Stimulated activated CD4-positive, alpha-beta T cell treated with anti-CD3 and anti-CD28 coated beads, Interleukin-2, amount 100 ng/mL, for 24 hours (primary cell): Measurements from ENCODE around the gene CTRB1.
A peak's percentile ranks its signal among the peaks of the same experiment; 100 is the strongest.
"Not testable (repeated sequence)": the region's sequence is repeated elsewhere in the genome, so short reads cannot be mapped to it uniquely, and the experiment has no call there.

ENCODE experiments used
- DNase-seq, 2 donors: peaks; one replicate each; pipeline ENCODE4 v3.0.0-alpha.2; 2020

Gene CTRB1

DNA sequence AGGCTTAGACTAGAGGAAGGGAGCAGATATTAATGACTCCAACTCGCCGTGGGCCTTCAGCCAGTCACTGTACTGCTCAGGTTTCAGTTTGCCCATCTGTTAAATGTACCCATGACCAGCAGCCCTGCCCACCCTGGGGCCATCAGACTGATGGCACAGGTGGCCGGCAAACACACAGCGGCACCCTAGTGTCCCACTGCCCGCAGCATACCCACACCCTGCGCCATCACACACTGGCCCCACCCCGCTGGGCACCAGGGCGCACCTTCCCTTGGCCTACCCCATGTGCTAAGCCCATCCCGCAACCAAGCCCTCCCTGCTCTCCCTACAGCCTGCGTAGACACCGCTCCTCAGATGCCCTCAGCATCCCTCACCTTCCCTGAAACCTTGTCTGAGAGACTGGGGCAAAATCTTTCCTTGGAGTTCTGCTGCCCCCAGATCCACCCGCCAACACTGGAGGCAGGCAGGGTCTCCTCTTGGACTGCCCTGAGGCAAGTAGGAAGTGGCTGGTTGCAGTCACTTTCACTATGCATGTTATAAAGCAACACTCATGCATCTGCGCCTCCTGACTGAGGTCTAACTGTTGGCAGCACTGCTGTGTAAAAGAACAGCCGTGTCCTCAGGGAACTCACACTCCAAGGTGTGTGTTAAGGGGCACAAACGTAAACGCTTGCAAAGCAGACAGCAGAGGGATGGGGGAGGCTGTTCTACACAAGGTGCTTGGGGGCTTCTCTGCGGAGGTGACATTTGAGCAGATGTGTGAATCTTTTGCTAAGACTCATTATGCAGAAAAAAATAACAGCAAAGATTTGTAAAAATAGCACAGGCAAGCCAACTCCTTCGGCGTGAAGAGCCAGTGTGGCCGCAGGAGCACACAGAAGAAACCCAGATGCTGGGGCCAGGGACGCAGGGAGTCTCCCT, 39.4 kb downstream of the CTRB1 start:
- no peak for DNase-seq

GRCh38 chr16:75258807-75259141, 40.0 kb downstream of the CTRB1 start:
- DNase-seq: no peak

- no peak for DNase-seq
Observed at GRCh38 chr16:75260851-75261589, 42.2 kb downstream of the CTRB1 start.

DNA sequence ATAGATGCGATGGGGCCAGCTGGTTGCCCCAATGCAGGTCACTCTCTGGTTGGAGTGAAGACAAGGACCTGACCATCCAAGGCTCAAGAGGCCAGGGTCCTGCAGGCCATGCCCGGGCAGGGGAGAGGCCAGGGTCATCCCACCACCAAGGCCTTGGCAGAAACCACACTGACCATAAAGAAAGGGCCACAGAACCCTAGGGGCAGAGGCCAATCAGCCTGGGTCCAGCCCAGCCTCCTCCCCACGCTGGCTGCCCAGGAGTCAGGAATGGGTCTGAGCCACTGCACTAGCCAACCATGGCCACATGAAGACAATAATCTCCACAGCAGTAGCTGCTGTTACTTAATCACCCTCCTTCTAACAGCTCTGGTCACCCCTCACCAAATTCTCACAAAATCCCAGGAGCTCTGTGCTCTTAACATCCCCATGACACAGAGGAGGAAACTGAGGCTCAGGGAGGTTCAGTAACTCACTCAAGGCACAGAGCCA, 42.8 kb downstream of the CTRB1 start:
- no peak for DNase-seq

- no peak for DNase-seq
Observed at GRCh38 chr16:75262104-75262799, 43.5 kb downstream of the CTRB1 start.

DNA sequence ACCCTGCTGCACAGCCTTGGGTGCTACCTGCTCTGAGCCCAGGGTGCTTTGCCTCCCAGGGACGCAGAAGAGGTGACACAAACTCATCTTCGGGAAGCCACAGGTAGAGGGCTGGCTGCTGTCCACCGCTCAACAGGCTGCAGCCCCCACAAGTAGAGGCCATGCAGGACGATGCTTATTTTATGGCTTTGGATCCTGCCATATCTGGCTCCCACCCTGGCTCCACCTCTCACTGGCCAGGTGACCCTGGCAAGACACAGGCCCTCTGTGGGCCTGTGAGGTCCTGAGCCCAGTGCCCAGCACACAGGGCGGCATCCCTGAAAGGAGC, 44.0 kb downstream of the CTRB1 start:
- DNase-seq: no peak

GRCh38 chr16:75263291-75263962, 44.6 kb downstream of the CTRB1 start:
- DNase-seq: no peak

GRCh38 chr16:75263963-75264445, 45.2 kb downstream of the CTRB1 start:
- no peak for DNase-seq

GRCh38 chr16:75264457-75264998, 45.7 kb downstream of the CTRB1 start:
- no peak for DNase-seq

- no peak for DNase-seq
Observed at GRCh38 chr16:75264999-75265910, 46.5 kb downstream of the CTRB1 start.

DNA sequence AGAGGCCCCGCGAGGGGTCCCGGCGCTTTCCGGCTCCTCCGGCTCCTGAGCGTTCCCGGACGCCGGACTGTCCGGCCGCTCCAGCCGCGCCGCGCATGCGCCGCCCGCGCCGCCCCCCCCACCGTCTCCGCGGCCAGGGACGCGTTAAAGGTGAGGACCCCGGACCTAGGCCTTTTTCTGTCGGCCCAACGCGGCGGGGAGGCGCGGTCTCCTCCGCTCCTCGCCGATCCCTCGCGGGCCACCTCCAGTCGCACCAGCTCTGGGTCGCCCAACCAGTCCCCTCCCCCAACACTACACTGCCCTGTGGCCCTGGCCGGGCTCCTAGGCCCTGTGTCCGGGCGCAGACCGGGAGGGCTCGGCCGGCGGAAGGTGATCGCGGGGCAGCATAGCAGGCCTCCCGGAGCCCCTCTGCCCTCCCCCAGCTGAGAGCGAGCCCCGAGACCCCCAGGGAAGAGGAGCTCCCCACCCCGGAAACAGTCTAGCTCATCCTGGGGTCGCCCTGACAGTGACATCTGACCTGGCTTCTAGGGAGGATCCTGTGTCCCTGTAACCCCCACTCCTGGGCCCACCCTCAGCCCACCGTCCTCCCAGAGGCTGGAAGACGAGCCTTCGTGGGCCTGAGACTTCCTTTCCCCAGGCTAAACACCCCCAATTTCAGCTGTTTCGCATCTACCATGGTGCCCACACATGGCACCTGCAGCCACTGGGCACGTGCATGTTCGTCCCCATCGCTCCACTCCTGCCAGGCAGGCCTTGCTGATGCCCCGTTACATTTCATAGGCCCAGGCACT, 47.3 kb downstream of the CTRB1 start:
- DNase-seq: peak in 1 of 2 donors; percentile 33

GRCh38 chr16:75266738-75267630, 48.2 kb downstream of the CTRB1 start:
- no peak for DNase-seq

- no peak for DNase-seq
Observed at GRCh38 chr16:75267631-75268264, 49.0 kb downstream of the CTRB1 start.

DNA sequence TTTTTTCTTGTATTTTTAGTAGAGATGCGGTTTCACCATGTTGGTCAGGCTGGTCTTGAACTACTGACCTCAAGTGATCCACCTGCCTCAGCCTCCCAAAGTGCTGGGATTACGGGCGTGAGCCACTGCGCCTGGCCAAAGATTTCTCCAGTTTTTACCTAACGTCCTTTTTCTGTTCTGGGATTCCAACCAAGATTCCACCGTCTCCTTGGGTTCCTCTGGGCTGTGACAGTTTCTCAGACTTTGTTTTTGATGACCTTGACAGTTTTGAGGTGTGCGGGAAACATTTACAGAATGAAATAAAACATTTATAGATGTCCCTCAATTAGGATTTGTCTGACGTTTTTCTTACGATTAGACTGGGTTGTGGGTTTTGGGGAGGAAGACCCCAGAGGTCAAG, 50.6 kb downstream of the CTRB1 start:
- not testable (repeated sequence) for DNase-seq

- no peak for DNase-seq
Observed at GRCh38 chr16:75271441-75272096, 52.8 kb downstream of the CTRB1 start.

DNA sequence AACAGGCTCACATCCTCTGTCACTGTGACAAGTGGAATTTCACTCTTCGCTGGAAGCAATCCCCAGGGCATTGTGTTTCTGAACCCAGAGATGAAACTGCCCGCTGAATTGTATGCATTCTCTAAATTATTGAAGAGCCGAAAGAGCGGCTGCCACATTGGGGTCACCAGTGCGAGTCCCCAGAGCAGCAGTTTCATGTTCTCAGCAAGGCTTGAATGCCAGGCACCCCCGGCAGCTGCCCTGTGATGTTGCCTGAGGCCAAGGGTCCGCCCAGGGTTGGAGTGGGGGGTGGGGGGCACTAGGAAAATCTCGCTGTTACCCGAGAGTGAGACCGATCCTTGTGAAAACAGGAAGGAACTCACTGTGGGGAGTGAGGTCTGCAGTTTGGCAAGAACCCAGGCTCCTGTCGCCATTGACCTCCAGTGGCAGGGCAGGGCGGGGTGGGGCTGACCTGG, 53.3 kb downstream of the CTRB1 start:
- no peak for DNase-seq

- DNase-seq: not testable (repeated sequence)
Observed at GRCh38 chr16:75272629-75273028, 53.8 kb downstream of the CTRB1 start.
